ENCODE measurements around the gene WDR93. TPM values are rescaled to one million over a fixed set of nuclear protein-coding genes. Genes with fewer than 3 reads are reported as not detected.

Gene WDR93
- total and polyA plus RNA-seq, 12 donors = 0.14 to 0.43 (median 0.36) TPM; not detected in 4

- H3K4me1 ChIP-seq (replicated peaks in 1 of 2) = peaks cover 6 to 9% of the 10 kb centered on the region in 2 donors
- H3K27me3 ChIP-seq = no peaks in the 10 kb centered on the region
- TF ChIP-seq POLR2A (IDR thresholded peaks at IDR 0.05) = no peak
- TF ChIP-seq, protein P1, sequence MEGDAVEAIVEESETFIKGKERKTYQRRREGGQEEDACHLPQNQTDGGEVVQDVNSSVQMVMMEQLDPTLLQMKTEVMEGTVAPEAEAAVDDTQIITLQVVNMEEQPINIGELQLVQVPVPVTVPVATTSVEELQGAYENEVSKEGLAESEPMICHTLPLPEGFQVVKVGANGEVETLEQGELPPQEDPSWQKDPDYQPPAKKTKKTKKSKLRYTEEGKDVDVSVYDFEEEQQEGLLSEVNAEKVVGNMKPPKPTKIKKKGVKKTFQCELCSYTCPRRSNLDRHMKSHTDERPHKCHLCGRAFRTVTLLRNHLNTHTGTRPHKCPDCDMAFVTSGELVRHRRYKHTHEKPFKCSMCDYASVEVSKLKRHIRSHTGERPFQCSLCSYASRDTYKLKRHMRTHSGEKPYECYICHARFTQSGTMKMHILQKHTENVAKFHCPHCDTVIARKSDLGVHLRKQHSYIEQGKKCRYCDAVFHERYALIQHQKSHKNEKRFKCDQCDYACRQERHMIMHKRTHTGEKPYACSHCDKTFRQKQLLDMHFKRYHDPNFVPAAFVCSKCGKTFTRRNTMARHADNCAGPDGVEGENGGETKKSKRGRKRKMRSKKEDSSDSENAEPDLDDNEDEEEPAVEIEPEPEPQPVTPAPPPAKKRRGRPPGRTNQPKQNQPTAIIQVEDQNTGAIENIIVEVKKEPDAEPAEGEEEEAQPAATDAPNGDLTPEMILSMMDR (IDR thresholded peaks at IDR 0.05) = no peak
- 50 to 64% (median 51%) methylated on average over 14 of the region's 14 CpGs for WGBS, 4 donors
- DNase-seq = no peak
- intact Hi-C loops (cut with DNase I) = no loop called here
- H3K4me3 ChIP-seq = peak overlapping the region in 2 of 4 donors; percentile 24 to 82
- H3K27ac ChIP-seq = peak overlapping the region in 1 of 5 donors; percentile 60
- no peaks in the 10 kb centered on the region for H3K36me3 ChIP-seq (replicated peaks in 1 of 2)
- no peaks in the 10 kb centered on the region for H3K9me3 ChIP-seq (replicated peaks in 1 of 3)
Measured at GRCh38 chr15:89654301-89654761, 36.3 kb upstream of the WDR93 start.

DNA sequence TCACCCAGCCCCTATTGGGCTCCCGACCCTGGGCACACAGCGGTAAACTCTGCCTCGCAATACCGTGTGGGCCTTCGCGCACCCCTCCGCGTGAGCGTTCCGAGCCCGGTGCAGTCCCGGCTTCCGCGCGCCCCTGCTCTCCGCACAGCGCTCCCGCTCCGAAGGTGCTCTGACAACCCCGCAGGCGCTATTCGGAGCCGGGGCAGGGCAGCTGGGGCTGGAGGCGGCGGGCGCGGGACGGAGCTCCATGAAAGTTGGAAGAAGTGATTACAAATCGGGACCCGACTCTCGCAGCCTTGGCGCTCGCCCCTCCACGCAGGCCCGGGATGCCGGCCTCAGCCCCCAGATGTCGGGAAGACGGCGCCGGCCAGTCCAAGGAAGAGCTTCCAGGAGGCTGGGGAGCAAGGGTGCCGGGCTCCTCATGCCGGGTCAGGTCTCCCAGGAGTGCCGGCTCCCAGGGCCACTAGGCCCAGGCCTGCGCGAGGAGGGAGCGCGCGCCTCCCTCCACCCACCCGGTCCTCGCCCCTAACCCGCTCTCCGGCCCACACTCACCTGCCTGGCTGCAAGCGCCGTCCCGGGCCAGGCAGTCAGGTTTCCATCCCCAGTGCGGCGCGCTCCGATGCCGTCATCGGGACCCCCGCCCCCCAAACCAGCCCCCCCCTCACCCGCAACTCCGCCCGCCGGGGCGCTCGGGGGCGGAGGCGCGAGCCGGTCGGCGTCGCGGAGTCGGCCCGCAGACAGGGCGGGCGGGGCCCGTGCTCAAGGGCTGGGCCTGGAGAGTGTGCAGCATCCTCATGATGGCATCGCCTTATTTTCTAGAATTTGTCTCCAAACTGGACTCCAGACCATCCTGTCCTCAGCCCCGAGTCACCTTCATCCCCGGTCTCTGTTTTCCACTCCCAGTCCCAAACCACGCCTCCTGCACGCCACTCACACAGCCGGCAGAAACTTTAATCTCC lies 35.5 kb upstream of the WDR93 start, which contains the start of gene KIF7:
Gene KIF7, minus strand, starts transcription at position 621 of the 959 bp plus-strand sequence. CDS start 2,537 bp downstream, outside the sequence.
- Histone ChIP-seq H3K9me3 (replicated peaks in 1 of 3) (no peaks in the 10 kb centered on the region), H3K27me3 (no peaks in the 10 kb centered on the region), H3K36me3 (replicated peaks in 1 of 2) (no peaks in the 10 kb centered on the region), H3K27ac (peak within 1 kb of the TSS in 2 of 5 donors; percentile 38 to 60), H3K4me1 (replicated peaks in 1 of 2) (peaks cover 6 to 9% of the 10 kb centered on the region in 2 donors), H3K4me3 (peak within 1 kb of the TSS in 2 of 4 donors; percentile 24 to 82)
- TF ChIP-seq, protein P1 (IDR thresholded peaks at IDR 0.05) = no peak
- TF ChIP-seq POLR2A (IDR thresholded peaks at IDR 0.05) = no peak
- 1 to 16% (median 7%) methylated on average over 9 to 87 of the region's 87 CpGs for WGBS, 4 donors
- no peak for DNase-seq
- intact Hi-C loops (cut with DNase I) = no loop called here

- no peak for DNase-seq
- H3K9me3 ChIP-seq (replicated peaks in 1 of 3) = no peaks in the 10 kb centered on the region
- H3K27me3 ChIP-seq = no peaks in the 10 kb centered on the region
- intact Hi-C loops (cut with DNase I) = no loop called here
- H3K36me3 ChIP-seq (replicated peaks in 1 of 2) = no peaks in the 10 kb centered on the region
- H3K27ac ChIP-seq = no peak overlapping the region
- 73 to 79% (median 78%) methylated on average over 7 of the region's 7 CpGs for WGBS, 4 donors
- H3K4me3 ChIP-seq = no peak overlapping the region
- H3K4me1 ChIP-seq (replicated peaks in 1 of 2) = peaks cover 6 to 9% of the 10 kb centered on the region in 2 donors
- TF ChIP-seq POLR2A (IDR thresholded peaks at IDR 0.05) = no peak
- TF ChIP-seq, protein P1 (IDR thresholded peaks at IDR 0.05) = no peak
Measured at GRCh38 chr15:89656116-89656815, 34.3 kb upstream of the WDR93 start.

DNA sequence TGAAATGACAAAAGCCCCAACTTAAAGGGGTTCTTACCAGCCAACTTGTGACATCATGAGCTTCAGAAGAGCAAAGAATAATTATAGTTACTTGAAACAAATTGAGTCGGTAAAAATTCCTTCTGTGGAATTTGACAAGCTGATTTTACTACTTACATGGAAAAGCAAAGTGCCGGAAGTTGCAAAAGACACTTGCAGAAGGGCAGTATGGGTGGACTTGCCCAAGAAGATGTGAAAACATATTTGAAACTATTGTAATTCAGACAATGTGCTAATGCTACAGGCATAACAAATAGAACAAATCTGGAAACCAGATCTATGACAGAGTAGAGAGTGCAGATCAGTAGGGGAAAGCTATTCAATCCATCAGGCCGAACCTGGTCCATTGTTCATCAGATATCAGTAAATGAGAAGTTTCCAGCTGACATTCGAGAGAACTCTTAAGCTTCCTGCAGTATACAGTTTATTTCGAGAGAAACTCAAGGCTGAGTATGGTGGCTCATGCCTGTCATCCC lies 32.9 kb upstream of the WDR93 start:
- no peaks in the 10 kb centered on the region for H3K36me3 ChIP-seq (replicated peaks in 1 of 2)
- 75 to 87% (median 82%) methylated on average over 5 of the region's 5 CpGs for WGBS, 4 donors
- intact Hi-C loops (cut with DNase I) = no loop called here
- no peak overlapping the region for H3K27ac ChIP-seq
- TF ChIP-seq, protein P1 (IDR thresholded peaks at IDR 0.05) = no peak
- TF ChIP-seq POLR2A (IDR thresholded peaks at IDR 0.05) = no peak
- H3K4me3 ChIP-seq = no peak overlapping the region
- H3K4me1 ChIP-seq (replicated peaks in 1 of 2) = peaks cover 12 to 14% of the 10 kb centered on the region in 2 donors
- no peak for DNase-seq
- no peaks in the 10 kb centered on the region for H3K27me3 ChIP-seq
- H3K9me3 ChIP-seq (replicated peaks in 1 of 3) = no peaks in the 10 kb centered on the region

All from adrenal gland (tissue), 12 donors.